ENCODE data around the gene PAPPA.

DNA sequence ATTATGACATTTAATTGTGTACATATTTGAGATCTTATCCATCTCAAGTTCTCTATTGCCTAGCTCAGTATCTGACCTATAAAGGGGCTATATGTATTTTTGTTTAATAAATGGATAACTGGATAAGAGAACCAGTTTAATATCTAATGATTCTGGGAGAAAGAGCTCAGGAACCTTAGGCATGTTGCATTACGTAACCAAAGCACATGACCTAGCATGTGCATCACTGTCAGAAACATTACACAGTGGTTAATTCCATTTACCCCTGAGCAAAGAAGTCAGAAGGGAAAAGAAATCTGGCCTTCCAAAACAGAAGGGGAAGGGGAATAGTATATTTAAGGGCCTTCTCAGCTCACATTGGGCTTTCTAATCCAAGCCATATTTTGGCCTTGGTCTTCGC is 12.3 kb downstream of the PAPPA start:
- TF ChIP-seq TAF1 (IDR thresholded peaks at IDR 0.05; ENCODE audit: low read depth, low read length) = no peak
- no peak for TF ChIP-seq POLR2A (IDR thresholded peaks at IDR 0.05; ENCODE audit: low read depth, low read length)
- no peak for TF ChIP-seq POLR2AphosphoS5 (IDR thresholded peaks at IDR 0.05; ENCODE audit: low read depth, low read length)
